Measurements from ENCODE around the gene TEX50.
"Not testable (repeated sequence)": the region's sequence is repeated elsewhere in the genome, so short reads cannot be mapped to it uniquely, and the experiment has no call there.

TEX50 gene, protein sequence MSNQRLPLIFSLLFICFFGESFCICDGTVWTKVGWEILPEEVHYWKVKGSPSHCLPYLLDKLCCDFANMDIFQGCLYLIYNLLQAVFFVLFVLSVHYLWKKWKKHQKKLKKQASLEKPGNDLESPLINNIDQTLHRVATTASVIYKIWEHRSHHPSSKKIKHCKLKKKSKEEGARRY

GRCh38 chr1:173635116-173635515 lies at the start of gene TEX50:
TSS of gene TEX50 (plus strand) at chr1:173635338. CDS start at chr1:173635522, 184 bp downstream.
- no peak for DNase-seq

- no peak for DNase-seq
Observed at GRCh38 chr1:173590557-173590956, 44.6 kb upstream of the TEX50 start.

- DNase-seq: not testable (repeated sequence)
Observed at GRCh38 chr1:173591138-173591537, 44.0 kb upstream of the TEX50 start.

DNA sequence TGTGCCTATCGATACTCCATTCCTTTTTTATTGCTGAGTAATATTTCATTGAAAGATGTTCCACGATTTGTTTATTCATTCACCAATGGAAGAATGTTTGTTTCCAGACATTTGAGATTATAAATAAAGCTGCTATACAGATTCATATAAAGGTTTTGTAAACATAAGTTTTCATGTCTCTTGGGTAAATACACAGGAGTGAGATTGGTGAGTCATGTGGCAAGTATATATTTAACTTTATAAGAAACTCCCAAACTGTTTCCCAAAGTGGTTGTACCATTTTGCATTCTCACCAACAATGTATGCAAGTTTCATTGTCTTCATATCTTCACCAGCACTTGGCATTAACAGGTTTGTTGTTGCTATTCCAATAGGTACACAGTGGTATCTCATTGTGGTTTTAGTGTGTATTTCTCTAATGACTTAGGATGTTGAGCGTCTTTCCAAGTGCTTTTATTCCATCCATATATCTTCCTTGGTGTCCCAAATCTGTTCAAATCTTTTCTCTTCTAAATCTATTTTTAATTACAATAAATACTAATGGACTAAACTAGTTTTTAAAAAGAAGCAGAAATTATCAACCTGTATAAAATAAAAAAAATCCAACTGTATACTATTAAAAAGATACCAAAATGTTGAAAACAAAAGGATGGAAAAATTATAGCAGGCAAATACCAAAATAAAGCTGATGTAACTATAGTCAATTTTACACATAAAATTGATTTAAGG lies 38.9 kb upstream of the TEX50 start:
- DNase-seq: no peak

DNA sequence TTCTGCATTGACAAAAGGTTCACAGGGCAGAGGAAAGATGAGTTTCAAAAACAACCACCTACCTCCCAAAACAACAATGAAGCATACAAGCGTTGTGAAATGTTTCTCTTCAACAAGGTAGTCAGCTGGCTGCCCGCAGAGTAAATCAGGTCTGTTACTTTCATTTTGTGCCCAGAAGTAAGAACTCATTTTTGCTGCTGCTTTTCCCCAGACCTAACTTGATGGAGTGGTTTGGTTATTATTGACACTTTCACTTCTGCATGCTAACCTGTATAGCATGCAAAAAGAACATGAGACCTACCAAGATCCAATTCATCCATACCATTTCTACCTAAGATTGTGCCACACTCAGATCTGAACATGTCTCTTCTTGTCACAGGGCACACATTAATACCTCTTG lies 33.5 kb upstream of the TEX50 start:
- no peak for DNase-seq

DNA sequence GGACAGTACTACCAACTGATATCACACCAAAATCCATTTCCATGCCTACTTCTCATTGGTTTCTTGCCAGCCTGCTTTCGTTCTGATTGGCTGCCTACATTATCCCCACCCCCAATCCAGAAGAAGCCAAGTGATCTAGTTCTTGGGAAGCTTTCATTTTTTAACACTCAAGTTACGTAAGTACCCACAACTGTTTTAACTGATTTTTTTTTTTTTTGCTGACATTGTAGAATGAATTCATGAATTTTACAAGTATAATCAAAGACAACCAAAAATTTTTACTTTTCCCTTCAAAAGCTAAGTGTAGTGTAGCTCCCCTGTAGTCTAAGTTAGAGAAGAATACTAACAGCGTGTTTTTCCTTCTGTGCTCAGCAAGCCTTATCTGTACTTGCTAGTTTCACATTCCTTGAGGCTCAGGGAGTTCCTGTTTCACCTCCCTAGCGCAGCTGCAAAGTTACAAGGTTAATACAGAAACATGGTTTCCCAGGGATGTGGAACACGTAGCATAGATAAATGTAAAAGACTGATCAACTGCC lies 32.0 kb upstream of the TEX50 start, which contains the start of gene SLC9C2:
SLC9C2 (minus strand) TSS at position 17 of the 536 bp plus-strand sequence. CDS start 1,296 bp downstream, outside the sequence.
- DNase-seq: no peak

GRCh38 chr1:173608503-173609216 lies 26.5 kb upstream of the TEX50 start:
- DNase-seq: no peak

DNA sequence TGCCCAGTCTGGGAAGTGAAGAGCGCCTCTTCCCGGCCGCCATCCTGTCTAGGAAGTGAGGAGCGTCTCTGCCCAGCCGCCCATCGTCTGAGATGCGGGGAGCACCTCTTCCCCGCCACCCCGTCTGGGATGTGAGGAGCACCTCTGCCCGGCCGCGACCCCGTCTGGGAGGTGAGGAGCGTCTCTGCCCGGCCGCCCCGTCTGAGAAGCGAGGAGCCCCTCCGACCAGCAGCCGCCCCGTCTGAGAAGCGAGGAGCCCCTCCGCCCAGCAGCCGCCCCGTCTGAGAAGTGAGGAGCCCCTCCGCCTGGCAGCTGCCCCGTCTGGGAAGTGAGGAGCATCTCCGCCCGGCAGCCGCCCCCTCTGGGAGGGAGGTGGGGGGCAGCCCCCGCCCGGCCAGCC lies 22.1 kb upstream of the TEX50 start:
- DNase-seq: not testable (repeated sequence)

DNA sequence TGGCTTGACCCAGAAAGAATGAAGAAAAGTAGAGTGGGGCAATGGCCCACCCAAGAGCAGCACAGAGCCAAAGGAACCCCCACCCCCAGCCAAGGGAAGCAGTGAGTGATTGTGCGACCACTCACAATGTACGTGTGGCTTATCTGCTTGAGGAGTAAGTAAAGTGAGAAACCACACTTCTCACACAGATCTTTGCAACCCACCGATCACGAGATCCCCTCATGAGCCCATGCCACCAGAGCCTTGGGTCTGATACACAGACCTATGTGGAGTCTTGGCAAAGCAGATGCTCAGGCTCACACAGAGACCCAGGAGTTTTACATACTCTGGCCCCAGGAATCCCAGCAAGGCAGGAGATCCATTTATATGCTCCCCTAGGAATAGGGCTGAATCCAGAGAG lies 18.3 kb upstream of the TEX50 start:
- no peak for DNase-seq

- DNase-seq: no peak
Observed at GRCh38 chr1:173627269-173627668, 7.9 kb upstream of the TEX50 start.

DNA sequence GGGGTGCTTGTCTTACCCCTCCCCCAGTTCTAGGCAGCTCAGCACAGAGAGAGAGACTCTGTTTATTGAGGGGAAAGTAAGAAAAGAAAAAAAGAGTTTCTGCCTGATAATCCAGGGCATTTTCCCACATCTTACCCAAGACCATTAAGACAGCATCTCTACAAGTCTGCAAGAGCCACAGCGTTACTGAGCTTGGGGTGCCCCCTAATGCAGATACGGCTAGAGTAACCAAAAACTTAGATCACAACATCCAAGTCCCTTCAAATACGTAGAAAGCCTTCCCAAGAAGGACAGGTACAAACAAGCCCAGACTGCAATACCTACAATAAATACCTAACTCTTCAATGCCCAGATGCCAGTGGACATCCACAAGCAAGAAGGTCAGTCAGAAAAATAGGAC lies 6.2 kb upstream of the TEX50 start:
- DNase-seq: no peak

DNA sequence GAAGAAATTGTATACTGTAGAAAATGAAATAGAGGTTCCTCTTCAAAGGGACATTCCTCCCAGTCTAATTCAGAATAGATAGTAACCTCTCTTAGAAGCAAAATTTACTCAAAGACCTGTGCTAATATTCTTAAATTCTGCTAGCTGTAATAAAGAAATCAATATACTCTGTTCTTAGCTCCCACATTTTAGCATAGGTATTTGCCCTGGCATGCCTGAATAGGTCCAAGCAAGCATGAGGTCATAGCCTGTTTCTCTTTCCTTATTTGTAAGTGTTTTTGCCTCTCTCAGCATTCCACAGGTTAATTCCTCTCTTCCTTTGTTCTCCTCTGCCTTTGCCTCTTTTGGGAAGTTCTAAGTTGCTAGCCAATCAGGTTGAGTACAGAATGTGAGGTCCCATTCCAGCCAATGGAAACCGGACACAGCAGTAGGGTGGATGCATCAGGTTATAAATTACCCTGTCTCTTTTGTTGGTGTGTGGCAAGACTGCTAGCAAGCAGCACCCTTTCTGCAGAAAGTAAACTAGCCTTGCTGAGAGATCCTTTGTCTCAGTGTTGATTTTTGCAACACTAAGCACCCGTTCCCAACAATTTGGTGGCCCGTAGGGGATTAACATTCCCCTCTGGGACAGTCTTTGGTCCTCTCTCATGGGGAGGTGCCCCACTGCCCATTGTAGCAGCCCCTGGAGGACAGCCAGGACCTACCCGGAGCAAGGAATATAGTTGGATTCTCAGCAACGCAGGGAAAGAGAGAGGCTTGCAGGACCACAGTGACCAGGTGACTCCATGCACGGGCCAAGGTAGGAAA lies 2.3 kb downstream of the TEX50 start:
- not testable (repeated sequence) for DNase-seq

DNA sequence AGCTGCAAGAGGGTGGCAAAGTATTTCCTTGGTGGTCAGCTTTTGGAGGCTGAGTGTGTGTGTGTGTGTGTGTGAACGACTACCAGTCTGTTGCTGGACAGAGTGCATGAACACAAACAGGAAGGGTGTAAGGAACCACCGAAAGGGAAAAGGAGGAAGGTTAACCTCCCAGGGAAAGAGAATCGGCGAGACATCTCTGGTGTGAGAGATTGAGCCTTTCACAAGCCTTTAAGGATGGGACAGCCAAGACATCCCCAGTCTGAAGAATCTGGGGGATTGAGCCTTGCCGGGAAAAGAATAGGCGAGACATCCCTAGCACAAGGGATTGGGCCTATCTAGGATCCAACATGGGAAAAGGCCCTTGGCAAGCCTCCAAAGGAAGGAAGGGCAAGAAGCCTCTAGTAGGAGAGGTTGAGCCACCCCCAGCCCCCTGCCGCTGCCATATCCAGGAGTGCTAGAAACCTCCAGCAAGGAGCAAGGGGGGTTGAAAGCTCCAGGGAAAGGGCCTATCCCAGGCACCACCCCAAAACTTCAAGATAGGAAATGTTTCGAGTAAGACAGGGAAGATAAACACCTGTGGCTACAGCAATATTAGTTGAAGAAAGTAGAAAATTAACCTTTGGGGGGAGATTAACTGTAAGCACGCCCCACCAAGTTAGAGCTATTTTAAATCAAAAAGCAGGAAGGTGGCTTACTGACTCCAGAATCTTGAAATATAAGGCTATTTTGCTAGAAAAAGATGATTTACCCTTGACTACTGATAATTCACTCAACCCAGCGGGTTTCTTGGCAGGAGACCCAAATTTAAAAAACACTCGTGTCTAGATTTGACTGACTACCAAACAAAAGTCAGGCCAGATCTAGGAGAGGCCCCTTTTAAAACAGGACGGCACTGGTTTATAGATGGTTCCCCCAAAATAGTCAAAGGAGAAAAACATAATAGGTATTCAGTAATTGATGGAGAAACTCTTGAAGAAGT lies 3.2 kb downstream of the TEX50 start:
- DNase-seq: no peak

GRCh38 chr1:173639102-173639501 lies 4.0 kb downstream of the TEX50 start:
- no peak for DNase-seq

GRCh38 chr1:173642450-173643139 lies 7.5 kb downstream of the TEX50 start:
- DNase-seq: not testable (repeated sequence)

DNA sequence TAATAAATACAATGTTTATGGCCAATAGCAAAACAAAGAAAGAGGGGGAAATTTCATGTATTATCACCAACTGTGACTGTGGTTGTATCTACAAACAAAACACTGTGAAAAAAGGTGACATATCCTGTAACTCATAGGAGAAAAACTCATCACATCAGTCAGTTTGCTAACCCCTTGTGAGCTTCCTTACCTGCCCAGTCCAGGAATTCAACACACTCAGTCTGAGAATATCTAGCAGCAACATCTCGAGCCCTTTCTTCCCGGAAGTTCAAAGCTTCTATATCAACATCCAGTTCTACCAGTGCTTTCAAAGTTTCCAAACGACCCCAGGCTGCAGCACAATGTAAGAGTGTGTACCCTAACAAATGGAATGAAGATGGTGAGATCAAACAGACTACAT lies 11.5 kb downstream of the TEX50 start:
- no peak for DNase-seq

- no peak for DNase-seq
Observed at GRCh38 chr1:173648880-173649605, 13.9 kb downstream of the TEX50 start.

GRCh38 chr1:173660306-173660705 lies 25.2 kb downstream of the TEX50 start:
- no peak for DNase-seq

GRCh38 chr1:173661271-173661670 lies 26.1 kb downstream of the TEX50 start:
- DNase-seq: no peak

DNA sequence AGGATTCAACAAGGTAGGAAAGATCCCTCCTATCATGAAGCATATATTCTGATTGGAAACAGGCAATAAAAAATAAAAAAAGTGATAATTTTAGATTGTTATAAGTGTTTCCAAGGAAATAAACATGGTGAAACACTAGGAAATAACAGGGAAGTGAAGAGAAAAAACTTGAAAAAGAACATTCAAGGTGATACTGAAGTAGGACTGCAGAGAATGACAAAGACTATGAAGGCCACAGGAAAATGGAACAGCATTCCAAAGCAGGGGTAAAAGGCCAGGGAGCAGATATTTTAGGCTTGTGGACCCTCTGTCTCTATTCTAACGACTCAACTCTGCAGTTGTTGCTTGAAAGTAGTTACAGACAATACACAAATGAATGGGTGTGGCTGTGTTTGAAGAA lies 26.6 kb downstream of the TEX50 start:
- no peak for DNase-seq

Data from NCI-H446 (cell line).